Activated CD8-positive, alpha-beta T cell treated with anti-CD3 and anti-CD28 coated beads, Interleukin-2, amount 10 ng/mL, durations not matched to agents 7 days and 5 days (primary cell): ENCODE data around the gene SLC29A4. TPM values are rescaled to one million over a fixed set of nuclear protein-coding genes. Genes with fewer than 3 reads are reported as not detected.
"Not testable (repeated sequence)": the region's sequence is repeated elsewhere in the genome, so short reads cannot be mapped to it uniquely, and the experiment has no call there.

Experiments used
- ATAC-seq: fragments of 150-1000 bp; cut with Tn5 transposase; one replicate; pipeline ENCODE4 v1.10.0; 2021; ENCODE audit warnings: moderate library complexity
- CTCF ChIA-PET: fragments of 350-600 bp; sonication (Branson Sonifier 250); formaldehyde crosslinking; loops from one replicate; lab custom pipeline; 2021; ENCODE audit warnings: antibody characterized with exemption; lab: Charles Lee
- POLR2A ChIA-PET: fragments of 350-600 bp; sonication (Branson Sonifier 250); formaldehyde crosslinking; loops from one replicate; lab custom pipeline; 2021; ENCODE audit warnings: antibody characterized with exemption; lab: Charles Lee
- DNase-seq: peaks from one replicate; pipeline ENCODE4 v3.0.0-alpha.2; 2020
- H3K27ac Mint-ChIP-seq: one replicate; pipeline ENCODE4 v1.8.0; 2021; ENCODE audit warnings: mild to moderate bottlenecking, mixed read lengths
- H3K27me3 Mint-ChIP-seq: one replicate; pipeline ENCODE4 v1.8.0; 2021; ENCODE audit warnings: low read depth, mixed read lengths
- H3K36me3 Mint-ChIP-seq: one replicate; pipeline ENCODE4 v1.8.0; 2021; ENCODE audit warnings: low read depth, mixed read lengths
- H3K4me1 Mint-ChIP-seq: one replicate; pipeline ENCODE4 v1.8.0; 2021; ENCODE audit warnings: low read depth, mixed read lengths
- H3K4me3 Mint-ChIP-seq: one replicate; pipeline ENCODE4 v1.8.0; 2021; ENCODE audit warnings: mild to moderate bottlenecking, mixed read lengths
- H3K9me3 Mint-ChIP-seq: one replicate; pipeline ENCODE4 v1.8.0; 2022; ENCODE audit warnings: mixed read lengths; ENCODE audit not compliant: insufficient read depth
- total RNA-seq, 2 experiments: library from RNA; stranded (reverse); gene quantifications; one replicate each; pipeline ENCODE4 v1.2.3, GENCODE V29; 2021

SLC29A4 gene
- total RNA-seq, 2 experiments from 2014 or later = 0.42 TPM

DNA sequence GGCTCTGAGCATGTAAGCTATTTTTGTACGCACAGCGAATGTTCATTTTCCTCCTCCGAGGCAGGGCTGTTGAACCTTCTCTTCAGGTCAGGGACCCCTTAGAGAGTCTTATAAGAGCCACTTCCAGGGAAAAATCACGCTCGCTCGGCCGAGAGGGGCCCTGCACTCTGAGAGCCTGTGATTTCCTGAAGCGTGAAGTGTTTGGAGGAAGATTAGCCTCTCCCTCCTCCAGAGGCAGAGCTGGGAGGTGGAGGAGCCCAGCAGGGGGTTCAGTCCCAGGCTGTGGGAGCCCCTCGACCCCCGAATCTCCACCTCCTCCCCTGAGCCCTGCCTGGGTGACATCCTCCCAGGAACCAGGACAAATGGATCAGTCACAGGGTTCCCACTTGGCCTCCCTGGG, 19.7 kb upstream of the SLC29A4 start:
- H3K9me3 Mint-ChIP-seq, H3K4me3 Mint-ChIP-seq, POLR2A ChIA-PET, DNase-seq, H3K27ac Mint-ChIP-seq, H3K36me3 Mint-ChIP-seq, H3K27me3 Mint-ChIP-seq, ATAC-seq, H3K4me1 Mint-ChIP-seq, CTCF ChIA-PET: not testable (repeated sequence)

- H3K27me3 Mint-ChIP-seq = peaks cover 2% of the 10 kb centered on the region
- no peaks in the 10 kb centered on the region for H3K4me1 Mint-ChIP-seq
- DNase-seq (no peak), ATAC-seq (no peak)
- H3K27ac Mint-ChIP-seq = no peak overlapping the region
- ChIA-PET POLR2A (no interaction called here), CTCF (no interaction called here)
- H3K9me3 Mint-ChIP-seq = no peaks in the 10 kb centered on the region
- no peaks in the 10 kb centered on the region for H3K36me3 Mint-ChIP-seq
- H3K4me3 Mint-ChIP-seq = no peak overlapping the region
Observed at GRCh38 chr7:5265320-5266190, 17.2 kb upstream of the SLC29A4 start.

GRCh38 chr7:5266191-5267028, 16.3 kb upstream of the SLC29A4 start:
- Mint-ChIP-seq H3K4me3 (no peak overlapping the region), H3K36me3 (no peaks in the 10 kb centered on the region), H3K4me1 (no peaks in the 10 kb centered on the region), H3K27me3 (peaks cover 2% of the 10 kb centered on the region), H3K27ac (no peak overlapping the region), H3K9me3 (no peaks in the 10 kb centered on the region)
- CTCF ChIA-PET = no interaction called here
- ATAC-seq (no peak), DNase-seq (no peak)
- POLR2A ChIA-PET = no interaction called here

DNA sequence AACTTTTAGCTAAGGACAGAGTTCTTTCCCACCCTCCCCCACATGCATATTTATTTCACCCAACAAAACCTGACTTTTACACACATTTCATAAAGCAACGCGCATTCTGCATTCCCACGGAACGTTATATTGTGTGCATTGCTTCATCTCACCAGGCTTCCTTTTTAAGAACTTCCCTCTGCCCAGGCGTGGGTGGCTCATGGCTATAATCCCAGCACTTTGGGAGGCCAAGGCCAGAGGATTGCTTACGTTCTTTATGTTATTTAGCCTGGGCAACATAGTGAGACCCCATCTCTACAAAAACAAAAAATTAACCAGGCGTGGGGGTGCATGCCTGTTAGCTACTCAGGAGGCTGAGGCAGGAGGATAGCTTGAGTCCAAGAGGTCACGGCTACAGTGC, 14.9 kb upstream of the SLC29A4 start:
- H3K27me3 Mint-ChIP-seq, CTCF ChIA-PET, H3K27ac Mint-ChIP-seq, POLR2A ChIA-PET, DNase-seq, H3K9me3 Mint-ChIP-seq, H3K4me1 Mint-ChIP-seq, ATAC-seq, H3K4me3 Mint-ChIP-seq, H3K36me3 Mint-ChIP-seq: not testable (repeated sequence)

DNA sequence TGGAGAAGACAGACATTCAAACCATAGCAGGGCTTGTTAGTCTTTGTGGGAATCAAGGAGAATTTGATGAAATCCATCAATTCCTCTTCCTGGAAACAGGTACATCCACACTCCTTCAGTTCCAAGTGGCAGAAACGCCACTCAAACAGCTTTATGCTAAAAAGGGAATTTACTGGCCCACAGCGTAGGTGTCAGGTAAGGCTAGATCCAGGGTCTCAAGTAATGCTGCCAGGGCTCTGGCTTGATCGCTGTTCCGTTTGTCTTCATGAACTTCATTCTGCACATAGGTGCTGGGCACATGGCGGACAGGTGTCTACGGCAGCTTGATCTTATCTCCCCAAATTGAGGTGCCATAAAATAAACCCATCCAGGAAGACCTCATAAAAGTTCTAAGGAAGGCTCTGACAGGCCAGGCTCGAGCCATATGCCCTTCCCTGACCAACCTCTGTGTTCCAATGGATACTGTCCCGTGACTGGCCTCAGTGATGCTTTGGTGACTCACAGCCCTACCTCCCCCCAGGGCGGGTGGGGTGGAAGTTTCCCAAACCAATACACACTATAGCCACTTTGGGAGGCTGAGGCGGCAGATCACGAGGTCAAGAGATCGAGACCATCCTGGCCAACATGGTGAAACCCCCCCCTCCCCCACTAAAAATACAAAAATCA, 12.6 kb upstream of the SLC29A4 start:
- H3K27ac Mint-ChIP-seq, POLR2A ChIA-PET, H3K27me3 Mint-ChIP-seq, H3K9me3 Mint-ChIP-seq, H3K4me3 Mint-ChIP-seq, ATAC-seq, DNase-seq, H3K36me3 Mint-ChIP-seq, CTCF ChIA-PET, H3K4me1 Mint-ChIP-seq: not testable (repeated sequence)

DNA sequence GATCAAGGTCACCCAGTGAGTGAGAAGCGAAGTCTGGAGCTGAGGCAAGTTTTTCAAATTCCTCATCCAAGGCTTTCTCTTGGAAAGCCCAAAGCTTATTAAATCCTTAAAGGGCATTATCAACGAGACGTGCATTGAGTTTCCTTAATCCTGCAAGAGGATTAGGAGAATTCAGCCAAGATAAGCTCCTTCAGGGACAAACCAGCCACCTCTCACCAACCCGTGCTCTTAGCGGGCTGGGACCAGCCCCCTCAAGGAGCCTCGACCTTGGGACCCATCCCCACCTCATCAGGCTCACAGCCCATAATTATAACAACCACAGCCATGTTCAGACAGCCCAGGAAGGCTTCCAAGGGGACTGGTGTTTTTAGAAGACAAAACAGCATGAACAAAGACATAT, 12.0 kb upstream of the SLC29A4 start:
- Mint-ChIP-seq H3K27me3 (peaks cover 2% of the 10 kb centered on the region), H3K4me3 (no peak overlapping the region), H3K9me3 (no peaks in the 10 kb centered on the region), H3K36me3 (no peaks in the 10 kb centered on the region), H3K4me1 (peaks cover 2% of the 10 kb centered on the region), H3K27ac (no peak overlapping the region)
- ChIA-PET POLR2A (no interaction called here), CTCF (no interaction called here)
- DNase-seq = no peak
- no peak for ATAC-seq

- POLR2A ChIA-PET = not testable (repeated sequence)
Observed at GRCh38 chr7:5273831-5274405, 8.8 kb upstream of the SLC29A4 start.

DNA sequence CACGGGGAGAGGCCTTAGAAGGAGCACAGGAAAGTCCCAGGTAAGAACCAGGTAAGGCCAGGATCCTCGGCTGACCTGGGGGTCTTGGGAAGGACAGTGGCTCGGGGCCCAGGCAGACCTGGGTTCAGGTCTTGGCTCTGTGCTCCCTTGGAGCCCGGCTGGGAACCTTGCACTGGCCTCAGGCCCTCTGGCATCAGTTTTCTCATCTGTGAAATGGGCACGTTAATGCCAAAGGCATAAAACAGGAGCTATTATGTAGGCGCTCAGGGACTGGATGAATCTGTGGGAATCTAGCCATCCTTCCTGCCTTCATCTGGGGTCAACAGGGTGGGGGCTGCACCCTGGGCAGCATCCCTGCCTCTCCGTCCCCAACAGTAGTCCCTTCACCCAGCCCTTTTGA, 8.3 kb upstream of the SLC29A4 start:
- ATAC-seq (no peak), DNase-seq (no peak)
- ChIA-PET CTCF (no interaction called here), POLR2A (no interaction called here)
- Mint-ChIP-seq H3K4me1 (peaks cover 2% of the 10 kb centered on the region), H3K9me3 (no peaks in the 10 kb centered on the region), H3K36me3 (no peaks in the 10 kb centered on the region), H3K27me3 (peaks cover 3% of the 10 kb centered on the region), H3K27ac (no peak overlapping the region), H3K4me3 (no peak overlapping the region)

More at GRCh38 chr7:5273831-5274405, 8.8 kb upstream of the SLC29A4 start:
- H3K27ac Mint-ChIP-seq, DNase-seq, H3K27me3 Mint-ChIP-seq, H3K36me3 Mint-ChIP-seq, H3K4me1 Mint-ChIP-seq, ATAC-seq, H3K4me3 Mint-ChIP-seq, CTCF ChIA-PET, H3K9me3 Mint-ChIP-seq: not testable (repeated sequence)

DNA sequence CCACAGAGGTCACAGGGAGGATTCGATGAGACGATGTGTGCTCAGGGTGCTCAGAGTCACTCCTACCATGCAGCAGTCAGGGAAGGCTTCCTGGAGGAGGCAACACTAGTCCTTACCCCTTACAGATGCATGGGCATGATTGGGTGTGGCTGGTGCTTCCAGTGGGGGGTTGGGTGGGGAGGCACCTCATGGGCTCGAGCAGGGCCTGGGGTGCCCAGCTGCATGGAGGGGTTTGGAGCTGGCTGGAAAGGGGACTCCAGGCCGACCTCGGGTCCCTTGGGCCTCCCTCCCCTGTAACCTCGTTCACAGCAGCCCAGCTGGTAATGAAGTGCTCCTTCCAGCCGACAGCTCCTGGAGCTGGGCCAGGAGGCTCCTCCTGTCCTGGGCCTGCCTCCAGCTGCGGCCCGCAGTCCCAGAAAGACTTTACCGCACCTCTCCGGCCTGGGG, 7.7 kb upstream of the SLC29A4 start:
- H3K36me3 Mint-ChIP-seq, CTCF ChIA-PET, H3K27ac Mint-ChIP-seq, H3K4me1 Mint-ChIP-seq, DNase-seq, H3K27me3 Mint-ChIP-seq, H3K4me3 Mint-ChIP-seq, H3K9me3 Mint-ChIP-seq, POLR2A ChIA-PET, ATAC-seq: not testable (repeated sequence)

- H3K27ac Mint-ChIP-seq, DNase-seq, H3K4me3 Mint-ChIP-seq, POLR2A ChIA-PET, CTCF ChIA-PET, H3K27me3 Mint-ChIP-seq, ATAC-seq, H3K4me1 Mint-ChIP-seq, H3K9me3 Mint-ChIP-seq, H3K36me3 Mint-ChIP-seq: not testable (repeated sequence)
Observed at GRCh38 chr7:5275510-5275909, 7.2 kb upstream of the SLC29A4 start.

DNA sequence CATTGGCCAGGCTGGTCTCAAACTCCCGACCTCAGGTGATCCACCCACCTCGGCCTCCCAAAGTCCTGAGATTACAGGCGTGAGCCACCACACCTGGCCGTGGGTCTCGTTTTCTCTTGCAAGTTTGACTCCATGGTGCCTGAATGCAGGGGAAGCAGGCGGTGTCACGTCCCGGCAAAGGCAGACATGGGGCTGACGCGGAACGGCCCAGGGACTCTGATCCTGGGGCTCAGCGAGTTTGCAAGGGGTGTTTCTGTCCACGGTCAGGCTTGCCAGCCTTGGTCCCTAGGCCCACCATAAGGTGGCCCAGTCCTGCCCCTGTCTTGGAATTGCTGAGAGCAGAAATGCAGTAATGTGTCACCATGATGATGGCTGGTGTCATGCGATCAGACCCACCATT, 6.6 kb upstream of the SLC29A4 start:
- H3K4me1 Mint-ChIP-seq, H3K27ac Mint-ChIP-seq, DNase-seq, CTCF ChIA-PET, ATAC-seq, H3K36me3 Mint-ChIP-seq, H3K4me3 Mint-ChIP-seq, H3K9me3 Mint-ChIP-seq, POLR2A ChIA-PET: not testable (repeated sequence)
- peaks cover 10% of the 10 kb centered on the region for H3K27me3 Mint-ChIP-seq
